Suprapubic skin (tissue), 4 donors: ENCODE measurements around the gene TOB2. TPM values are rescaled to one million over a fixed set of nuclear protein-coding genes. Genes with fewer than 3 reads are reported as not detected.

ENCODE experiments used
- DNase-seq, 2 donors: peaks; one replicate each; pipeline ENCODE4 v3.0.0-alpha.2; 2019; ENCODE audit warnings: low spot score in 2 of 2
- H3K27ac ChIP-seq: fragments of 200-600 bp; sonication (generic); one replicate; pipeline ENCODE4 v1.5.1; 2019
- H3K27me3 ChIP-seq: fragments of 200-600 bp; sonication (generic); one replicate; pipeline ENCODE4 v1.5.1; 2019
- H3K36me3 ChIP-seq: fragments of 200-600 bp; sonication (generic); one replicate; pipeline ENCODE4 v1.5.1; 2019
- H3K4me1 ChIP-seq: fragments of 200-600 bp; sonication (generic); one replicate; pipeline ENCODE4 v1.5.1; 2019
- H3K4me3 ChIP-seq: fragments of 200-600 bp; sonication (generic); one replicate; pipeline ENCODE4 v1.5.1; 2019; ENCODE audit warnings: mild to moderate bottlenecking
- H3K9me3 ChIP-seq: fragments of 200-600 bp; sonication (generic); one replicate; pipeline ENCODE4 v1.5.1; 2019
- EP300 ChIP-seq: sonication (generic); formaldehyde crosslinking; IDR thresholded peaks from one replicate; pipeline ENCODE4 v1.6.1; 2017; ENCODE audit warnings: antibody characterized with exemption
- POLR2A ChIP-seq, 2 donors: fragments of 450-650 bp; IDR thresholded peaks; one replicate each; pipeline ENCODE4 v1.6.1; 2017; ENCODE audit warnings: antibody characterized with exemption in 2 of 2, mild to moderate bottlenecking in 2 of 2, moderate library complexity in 2 of 2
- POLR2AphosphoS5 ChIP-seq, 3 donors: sonication (generic); formaldehyde crosslinking; IDR thresholded peaks; one replicate each; pipeline ENCODE4 v1.6.1; 2017; ENCODE audit warnings: antibody characterized with exemption in 3 of 3
- WGBS: methylation state at CpG from one replicate; pipeline ENCODE4 v1.1.5; 2018; 5-methylcytosine and 5-hydroxymethylcytosine counted together
- total RNA-seq, 4 donors: library from RNA; depleted of rRNA; stranded (reverse); fragments of >200 nt; gene quantifications; one replicate each; pipeline ENCODE4 v1.1.0, GENCODE V29; 2016
- TF ChIP-seq, protein P1 (sequence below), 2 donors: fragments of 200-600 bp in 1 of 2; fragments of 450-650 bp in 1 of 2; sonication (generic) in 1 of 2; IDR thresholded peaks; one replicate each; pipeline ENCODE4 v1.5.1; 2016 to 2019; ENCODE audit warnings: antibody characterized with exemption in 2 of 2, mild to moderate bottlenecking in 1 of 2, moderate library complexity in 1 of 2

TOB2 gene
- total RNA-seq, 4 donors from 2014 or later, result 39.7 to 62.1 (median 58.4) TPM

DNA sequence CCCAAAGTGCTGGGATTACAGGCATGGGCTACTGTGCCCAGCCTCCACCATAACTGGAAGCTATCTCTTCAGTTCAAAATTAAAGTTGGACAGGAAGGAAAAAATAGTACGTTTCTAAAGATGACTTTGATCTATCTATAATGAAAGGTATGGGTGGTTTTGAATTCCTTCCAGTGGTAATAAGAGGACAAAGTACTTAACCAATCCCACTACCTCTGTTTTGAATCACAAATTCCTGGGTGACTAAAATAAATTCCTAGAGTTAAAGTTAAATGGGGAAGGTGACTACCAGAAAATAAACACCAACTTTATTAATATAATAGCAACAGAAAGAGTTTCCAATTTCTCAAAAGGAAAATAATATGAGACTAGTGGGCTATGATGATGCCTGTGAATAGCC is 12.8 kb upstream of the TOB2 start:
- Histone ChIP-seq H3K9me3 (no peaks in the 10 kb centered on the region), H3K36me3 (peaks cover 68% of the 10 kb centered on the region), H3K4me1 (no peaks in the 10 kb centered on the region), H3K27ac (no peak overlapping the region), H3K27me3 (no peaks in the 10 kb centered on the region), H3K4me3 (no peak overlapping the region)
- DNase-seq, result no peak
- TF ChIP-seq POLR2AphosphoS5 (IDR thresholded peaks at IDR 0.05) (no peak), POLR2A (IDR thresholded peaks at IDR 0.05) (no peak), EP300 (no peak)
- TF ChIP-seq, protein P1, sequence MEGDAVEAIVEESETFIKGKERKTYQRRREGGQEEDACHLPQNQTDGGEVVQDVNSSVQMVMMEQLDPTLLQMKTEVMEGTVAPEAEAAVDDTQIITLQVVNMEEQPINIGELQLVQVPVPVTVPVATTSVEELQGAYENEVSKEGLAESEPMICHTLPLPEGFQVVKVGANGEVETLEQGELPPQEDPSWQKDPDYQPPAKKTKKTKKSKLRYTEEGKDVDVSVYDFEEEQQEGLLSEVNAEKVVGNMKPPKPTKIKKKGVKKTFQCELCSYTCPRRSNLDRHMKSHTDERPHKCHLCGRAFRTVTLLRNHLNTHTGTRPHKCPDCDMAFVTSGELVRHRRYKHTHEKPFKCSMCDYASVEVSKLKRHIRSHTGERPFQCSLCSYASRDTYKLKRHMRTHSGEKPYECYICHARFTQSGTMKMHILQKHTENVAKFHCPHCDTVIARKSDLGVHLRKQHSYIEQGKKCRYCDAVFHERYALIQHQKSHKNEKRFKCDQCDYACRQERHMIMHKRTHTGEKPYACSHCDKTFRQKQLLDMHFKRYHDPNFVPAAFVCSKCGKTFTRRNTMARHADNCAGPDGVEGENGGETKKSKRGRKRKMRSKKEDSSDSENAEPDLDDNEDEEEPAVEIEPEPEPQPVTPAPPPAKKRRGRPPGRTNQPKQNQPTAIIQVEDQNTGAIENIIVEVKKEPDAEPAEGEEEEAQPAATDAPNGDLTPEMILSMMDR (IDR thresholded peaks at IDR 0.05), result no peak
- WGBS, result 59% methylated on average over 1 of the region's 1 CpG

DNA sequence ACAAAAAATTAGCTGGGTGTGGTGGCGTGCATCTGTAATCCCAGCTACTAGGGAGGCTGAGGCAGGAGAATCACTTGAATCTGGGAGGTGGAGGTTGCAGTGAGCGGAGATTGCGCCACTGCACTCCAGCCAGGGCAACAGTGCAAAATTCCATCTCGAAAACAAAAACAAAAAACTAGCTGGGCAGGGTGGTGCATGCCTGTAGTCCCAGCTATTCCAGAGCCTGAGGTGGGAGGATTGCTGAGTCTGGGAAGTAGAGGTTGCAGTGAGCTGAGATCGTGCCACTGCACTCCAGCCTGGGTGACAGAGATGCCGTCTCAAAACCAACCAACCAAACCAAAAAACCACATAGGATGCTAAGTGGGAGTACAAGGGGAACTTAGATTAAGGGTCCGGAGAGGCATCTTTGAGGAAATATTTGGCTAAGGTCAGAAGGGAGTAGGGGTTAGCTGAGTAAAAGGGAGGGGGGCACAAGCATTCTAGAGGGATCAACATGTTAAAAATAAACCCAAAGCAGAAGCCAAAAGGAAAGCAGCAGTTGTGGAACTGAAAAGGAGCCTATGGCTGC is 11.6 kb upstream of the TOB2 start:
- WGBS, result 85% methylated on average over 7 of the region's 7 CpGs
- no peaks in the 10 kb centered on the region for H3K9me3 ChIP-seq
- H3K4me3 ChIP-seq, result no peak overlapping the region
- TF ChIP-seq POLR2AphosphoS5 (IDR thresholded peaks at IDR 0.05), result no peak
- no peak for TF ChIP-seq POLR2A (IDR thresholded peaks at IDR 0.05)
- TF ChIP-seq EP300, result no peak
- TF ChIP-seq, protein P1 (IDR thresholded peaks at IDR 0.05), result no peak
- H3K27ac ChIP-seq, result no peak overlapping the region
- H3K27me3 ChIP-seq, result no peaks in the 10 kb centered on the region
- H3K4me1 ChIP-seq, result no peaks in the 10 kb centered on the region
- peaks cover 60% of the 10 kb centered on the region for H3K36me3 ChIP-seq
- no peak for DNase-seq

DNA sequence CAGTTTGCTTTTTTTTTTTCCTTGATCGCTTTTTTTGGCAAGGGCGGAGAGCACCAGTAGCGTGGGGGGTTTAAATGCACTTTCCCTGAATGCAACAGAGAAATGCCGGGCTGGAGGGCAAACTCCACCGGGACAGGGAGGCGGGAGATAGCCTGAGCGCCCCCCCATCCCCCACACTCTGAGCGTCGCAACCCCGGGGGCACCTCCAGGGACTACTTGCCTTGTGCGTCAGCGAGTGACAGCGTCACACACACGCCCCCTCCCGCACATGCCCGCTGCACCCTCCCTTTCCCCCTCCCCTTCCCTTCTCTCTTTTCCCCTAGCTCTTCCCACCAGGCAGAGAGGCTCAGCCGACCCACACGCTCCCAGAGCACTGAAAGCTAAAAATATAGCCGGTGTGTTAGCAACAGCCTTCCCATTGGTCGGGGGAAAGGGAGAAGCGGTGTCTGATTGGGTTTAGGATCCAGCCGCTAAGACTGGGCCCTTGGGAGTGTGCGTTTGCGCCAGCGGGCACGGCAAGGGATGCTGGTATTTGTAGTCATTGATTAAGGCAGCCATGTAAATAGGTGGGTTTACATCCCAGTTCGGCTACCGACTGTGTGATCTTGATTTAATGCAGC is 1.7 kb upstream of the TOB2 start:
- H3K27me3 ChIP-seq, result no peaks in the 10 kb centered on the region
- peak overlapping the region; percentile 98 for H3K27ac ChIP-seq
- H3K4me3 ChIP-seq, result peak overlapping the region; percentile 90
- DNase-seq, result peak; percentile 97 to 98
- no peaks in the 10 kb centered on the region for H3K9me3 ChIP-seq
- TF ChIP-seq EP300 (peak; percentile 61), POLR2A (IDR thresholded peaks at IDR 0.05) (peak in 1 of 2 donors; percentile 51), POLR2AphosphoS5 (IDR thresholded peaks at IDR 0.05) (peak in 2 of 3 donors; percentile 48 to 71)
- TF ChIP-seq, protein P1 (IDR thresholded peaks at IDR 0.05), result no peak
- H3K36me3 ChIP-seq, result no peaks in the 10 kb centered on the region
- under 1% methylated on average over 28 of the region's 28 CpGs for WGBS
- H3K4me1 ChIP-seq, result peaks cover 18% of the 10 kb centered on the region

DNA sequence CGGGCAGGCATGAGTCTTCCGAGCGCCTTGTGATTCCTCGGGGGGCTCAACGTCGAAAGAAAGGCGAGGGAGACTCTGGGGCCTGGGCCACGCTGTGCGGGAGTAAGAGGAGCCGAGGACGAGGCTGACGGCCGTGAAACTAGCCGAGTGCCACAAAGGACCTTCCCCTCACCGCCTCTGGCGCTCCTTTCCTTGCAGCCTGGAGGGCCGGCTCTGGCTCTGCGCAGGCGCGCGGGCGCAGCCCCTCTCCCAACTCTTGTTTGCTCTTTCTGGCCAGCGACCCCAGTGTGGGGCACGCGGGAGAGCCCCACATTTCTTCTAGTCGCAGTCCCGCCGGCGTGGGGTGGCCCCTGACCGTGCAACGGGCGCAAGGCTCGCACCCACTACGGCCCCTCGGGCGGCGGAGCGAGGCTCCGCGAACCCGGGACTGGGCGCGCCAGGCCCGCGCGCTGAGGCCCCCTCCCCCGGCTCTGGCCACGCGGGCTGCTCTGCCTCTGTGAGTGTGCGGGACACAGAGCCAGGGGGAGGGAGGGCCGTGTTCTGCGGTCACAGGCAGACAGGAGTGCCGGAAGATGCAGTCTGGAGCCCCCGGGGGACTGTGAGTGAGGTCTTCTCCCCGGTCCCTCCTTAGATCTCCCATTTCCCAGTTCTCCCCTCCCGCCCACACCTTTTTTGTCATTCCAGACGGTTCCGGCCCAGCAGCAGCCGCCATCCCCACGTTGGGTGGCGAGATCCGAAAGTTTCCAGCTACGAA is 1.0 kb upstream of the TOB2 start:
- H3K9me3 ChIP-seq, result no peaks in the 10 kb centered on the region
- peaks cover 25% of the 10 kb centered on the region for H3K4me1 ChIP-seq
- no peaks in the 10 kb centered on the region for H3K36me3 ChIP-seq
- TF ChIP-seq POLR2AphosphoS5 (IDR thresholded peaks at IDR 0.05) (no peak), EP300 (no peak), POLR2A (IDR thresholded peaks at IDR 0.05) (no peak)
- TF ChIP-seq, protein P1 (IDR thresholded peaks at IDR 0.05), result no peak
- WGBS, result under 1% methylated on average over 16 of the region's 63 CpGs
- peak overlapping the region; percentile 98 for H3K27ac ChIP-seq
- DNase-seq, result peak in 1 of 2 donors; percentile 85
- peak overlapping the region; percentile 90 for H3K4me3 ChIP-seq
- H3K27me3 ChIP-seq, result no peaks in the 10 kb centered on the region

DNA sequence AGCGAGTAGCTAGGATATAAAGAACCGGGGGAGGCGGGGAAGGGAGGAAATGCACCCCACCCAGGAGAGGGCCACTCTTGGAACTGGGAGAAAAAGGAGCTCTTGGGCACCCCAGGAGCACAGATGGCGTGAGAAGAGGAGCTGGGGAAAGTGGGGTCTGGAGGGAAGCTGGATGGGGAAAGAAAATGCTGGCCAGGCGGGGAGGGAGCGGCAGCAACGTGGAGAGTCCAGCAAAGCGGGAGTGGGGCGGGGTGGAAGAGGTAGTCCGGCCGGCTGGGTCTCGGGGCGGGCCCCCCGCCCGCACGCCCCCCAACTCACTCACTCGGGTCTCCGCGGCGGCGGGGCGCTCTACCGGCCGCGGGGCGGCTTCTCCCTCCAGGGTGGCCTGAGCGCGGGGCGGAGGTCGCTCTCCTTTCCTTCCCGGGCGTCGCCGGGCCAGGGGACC is 522 bp downstream of the TOB2 start:
- Histone ChIP-seq H3K9me3 (no peaks in the 10 kb centered on the region), H3K27ac (peak overlapping the region; percentile 98), H3K4me1 (peaks cover 39% of the 10 kb centered on the region), H3K27me3 (no peaks in the 10 kb centered on the region), H3K4me3 (peak overlapping the region; percentile 90), H3K36me3 (peaks cover 5% of the 10 kb centered on the region)
- under 1% methylated on average over 11 of the region's 34 CpGs for WGBS
- no peak for DNase-seq
- TF ChIP-seq, protein P1 (IDR thresholded peaks at IDR 0.05), result no peak
- TF ChIP-seq POLR2A (IDR thresholded peaks at IDR 0.05), result no peak
